HG02759 (cell line): ENCODE results near the gene PHRF1.

Experiments used
- ATAC-seq: cut with Tn5 transposase; IDR thresholded peaks from one replicate; pipeline ENCODE4 v1.9.1; 2021; ENCODE audit warnings: mild to moderate bottlenecking, moderate library complexity; ENCODE audit not compliant: unreplicated experiment

The PHRF1 gene

DNA sequence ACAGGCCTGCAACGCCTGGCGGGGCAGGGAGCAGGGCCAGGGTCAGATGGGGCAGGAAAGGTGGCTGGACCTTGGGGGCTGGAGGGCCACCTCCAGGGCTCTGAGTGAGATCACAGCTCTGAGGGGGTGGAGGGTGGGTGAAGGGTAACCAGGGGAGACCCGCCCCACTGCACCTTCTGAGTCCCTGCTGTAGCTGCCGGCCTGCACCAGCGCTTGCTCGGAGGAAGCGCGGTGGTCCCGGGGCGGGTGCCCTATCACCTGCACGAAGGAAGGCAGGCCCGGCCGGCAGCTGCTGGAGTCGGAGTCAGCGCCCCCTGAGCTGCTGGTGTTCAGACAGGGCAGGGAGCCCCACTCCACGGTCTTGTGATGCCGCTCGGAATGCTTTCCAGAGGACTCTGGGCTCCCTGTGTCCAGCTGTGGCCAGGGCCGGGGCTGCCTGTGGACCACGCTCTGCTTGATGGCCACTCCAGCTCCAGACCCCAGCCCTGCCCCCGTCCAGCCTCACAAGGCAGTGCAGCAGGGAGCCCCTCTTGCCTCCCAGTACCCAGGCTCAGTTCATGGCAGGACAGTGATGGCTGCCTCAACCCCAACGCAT, 19.5 kb upstream of the PHRF1 start:
- ATAC-seq: no peak

DNA sequence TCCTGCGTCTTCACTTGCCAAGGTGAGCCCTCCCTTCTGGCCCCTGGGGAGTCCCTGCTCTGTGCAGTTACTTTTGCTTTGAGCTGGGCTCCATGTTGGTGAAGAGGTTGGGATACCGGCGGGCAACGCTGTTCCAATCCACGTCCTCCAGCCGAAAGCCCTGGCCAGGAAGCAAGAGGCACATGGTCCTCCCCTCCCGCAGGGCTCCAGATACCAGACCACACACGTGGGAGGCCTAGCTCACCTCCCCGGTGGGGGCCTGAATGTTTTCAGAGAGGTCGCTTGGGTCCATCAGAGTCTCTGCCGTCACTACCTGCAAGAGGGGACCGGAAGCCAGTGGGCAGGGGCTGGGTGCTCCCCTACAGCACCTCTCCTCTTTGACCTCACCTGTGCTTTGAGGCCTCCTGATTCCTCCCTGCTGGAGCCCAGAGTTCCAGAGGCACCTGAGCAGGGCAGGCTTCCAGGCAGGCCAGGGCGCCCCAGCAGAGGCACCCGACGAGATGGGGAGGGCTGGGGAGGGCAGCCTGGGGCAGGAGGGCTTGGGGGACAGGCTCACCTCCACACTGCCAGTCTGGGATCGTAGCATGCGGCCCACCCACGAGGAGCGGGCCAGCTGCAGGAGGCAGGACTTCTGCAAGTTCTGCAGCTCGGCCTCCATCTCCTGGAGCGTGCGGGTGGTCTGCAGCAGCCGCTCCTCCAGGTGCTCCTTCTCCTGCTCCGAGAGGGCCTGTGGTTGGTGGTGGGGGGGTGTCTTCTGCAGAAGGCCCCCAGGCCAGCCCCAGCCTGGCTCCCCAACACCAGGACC, 18.7 kb upstream of the PHRF1 start:
- ATAC-seq: no peak

DNA sequence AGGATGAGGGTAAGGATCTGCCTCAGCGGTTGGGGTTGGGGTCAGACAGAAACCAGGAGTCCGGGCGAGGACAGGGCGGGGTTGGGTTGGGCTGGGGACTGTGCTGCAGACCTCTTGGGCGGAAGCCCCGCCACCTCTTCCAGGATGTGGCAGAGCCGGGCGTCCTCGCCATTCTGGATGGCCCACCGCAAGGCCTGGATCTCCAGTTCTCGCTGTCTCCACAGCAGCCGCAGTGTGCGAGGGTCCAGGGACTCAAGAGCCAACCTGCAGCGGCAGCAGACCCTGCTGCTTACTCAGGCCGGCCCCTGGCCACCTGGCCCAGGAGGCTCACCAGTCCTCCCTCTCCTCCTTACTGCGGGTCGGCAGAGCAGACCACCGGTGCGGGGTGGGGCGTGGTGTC, 17.8 kb upstream of the PHRF1 start:
- no peak for ATAC-seq

DNA sequence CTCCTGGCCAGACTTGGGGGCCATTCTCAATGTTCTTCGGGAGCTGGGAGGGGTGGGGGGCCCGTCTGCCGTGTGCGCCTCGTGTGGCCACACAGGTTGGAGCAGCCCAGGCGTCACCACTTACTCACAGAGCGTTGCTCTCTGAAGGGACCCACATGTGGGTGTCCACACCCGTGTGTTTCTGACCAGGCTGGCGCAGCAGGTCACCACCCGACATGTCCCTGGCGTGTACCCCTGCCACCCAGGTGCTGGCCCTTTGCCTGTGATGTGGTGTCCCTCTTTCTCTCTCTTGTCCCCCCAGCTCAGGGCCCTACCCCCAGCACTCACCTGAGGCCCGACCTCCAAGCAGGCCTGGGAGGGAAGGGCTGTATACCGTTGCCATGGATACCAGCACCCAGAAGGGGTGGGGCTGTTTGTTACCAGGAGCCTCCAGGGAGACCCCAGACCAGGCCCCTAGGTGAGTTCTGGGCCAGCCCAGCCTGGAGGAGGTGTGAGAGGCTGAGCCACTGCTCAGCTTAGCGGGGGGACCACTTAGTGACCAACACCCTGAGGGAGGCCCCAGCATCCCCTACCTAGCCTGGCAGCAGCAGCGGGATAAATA, 17.1 kb upstream of the PHRF1 start:
- ATAC-seq: no peak

DNA sequence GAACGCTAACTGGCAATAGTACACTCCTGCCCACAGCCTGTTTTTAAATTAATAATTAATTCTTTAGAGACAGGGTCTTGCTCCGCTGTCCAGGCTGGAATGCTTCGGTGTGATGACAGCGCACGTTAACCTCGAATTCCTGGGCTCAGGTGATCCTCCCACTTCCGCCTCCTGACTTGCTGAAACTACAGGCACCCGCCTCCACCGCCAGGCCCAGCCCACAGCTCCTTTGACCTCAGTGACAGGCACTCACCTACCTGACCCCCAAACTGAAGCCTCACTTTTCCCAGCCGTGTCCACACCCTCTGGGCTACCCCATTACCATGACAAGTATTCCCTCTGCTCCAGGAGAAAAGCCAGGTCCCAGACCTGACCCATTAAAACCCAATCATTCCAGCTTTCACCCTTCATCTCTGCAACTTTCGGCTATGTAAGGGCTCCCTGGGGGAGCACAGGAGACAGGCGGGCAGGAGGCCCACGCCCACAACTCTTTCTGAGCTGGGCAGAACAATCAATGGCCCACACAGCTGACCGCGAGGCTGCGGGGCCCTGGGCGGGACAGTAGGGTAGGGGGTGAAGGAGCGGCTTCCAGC, 16.5 kb upstream of the PHRF1 start:
- ATAC-seq: no peak

DNA sequence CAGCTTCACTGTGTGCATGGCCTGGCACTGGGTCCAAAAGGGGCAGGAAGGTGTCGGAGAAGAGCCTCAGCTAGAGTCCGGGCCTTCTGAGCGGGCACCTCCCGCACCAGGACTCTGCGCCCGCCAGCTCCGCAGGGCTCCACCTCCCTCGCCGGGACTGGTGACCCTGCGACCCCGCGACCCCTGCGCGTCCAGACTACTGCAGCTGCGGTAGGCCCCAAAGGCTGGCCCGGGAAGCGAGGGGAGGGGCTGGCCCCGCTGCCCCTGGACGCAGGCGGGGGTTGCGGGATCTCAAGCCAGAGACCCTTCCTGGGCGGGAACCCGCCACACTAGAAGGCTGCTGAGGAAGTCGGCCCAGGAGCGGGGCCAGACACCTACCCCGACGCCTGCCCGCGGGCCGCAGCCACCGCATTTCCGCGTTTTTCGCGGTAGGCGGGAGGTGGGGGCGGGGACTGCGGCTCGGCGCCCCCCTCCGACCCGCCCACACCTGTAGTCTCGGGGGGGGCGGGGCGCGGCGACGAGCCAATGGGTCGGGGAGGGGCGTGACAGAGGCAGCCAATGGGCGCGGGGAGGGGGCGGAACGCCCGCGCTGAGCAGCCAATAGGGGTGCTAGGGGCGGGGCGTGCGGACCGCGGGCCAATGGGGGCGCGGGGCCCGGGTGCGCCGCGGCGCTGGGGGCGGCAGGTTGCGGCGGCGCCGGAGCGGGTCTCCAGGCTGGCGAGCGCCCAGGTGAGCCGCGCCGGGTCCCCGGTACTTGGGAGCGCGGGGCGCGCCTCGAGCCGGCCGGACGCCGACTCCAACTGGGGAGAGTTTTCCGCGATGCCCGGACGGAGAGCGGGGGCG, 15.7 kb upstream of the PHRF1 start, which contains the start of the genes LMNTD2 and RASSF7:
TSS of gene LMNTD2 (minus strand) at position 434 of the 843 bp plus-strand sequence. CDS start at position 412, 22 bp downstream.
TSS of gene RASSF7 (plus strand) at position 666 of the 843 bp plus-strand sequence. CDS start 799 bp downstream, outside the sequence.
- peak; percentile 81 for ATAC-seq

DNA sequence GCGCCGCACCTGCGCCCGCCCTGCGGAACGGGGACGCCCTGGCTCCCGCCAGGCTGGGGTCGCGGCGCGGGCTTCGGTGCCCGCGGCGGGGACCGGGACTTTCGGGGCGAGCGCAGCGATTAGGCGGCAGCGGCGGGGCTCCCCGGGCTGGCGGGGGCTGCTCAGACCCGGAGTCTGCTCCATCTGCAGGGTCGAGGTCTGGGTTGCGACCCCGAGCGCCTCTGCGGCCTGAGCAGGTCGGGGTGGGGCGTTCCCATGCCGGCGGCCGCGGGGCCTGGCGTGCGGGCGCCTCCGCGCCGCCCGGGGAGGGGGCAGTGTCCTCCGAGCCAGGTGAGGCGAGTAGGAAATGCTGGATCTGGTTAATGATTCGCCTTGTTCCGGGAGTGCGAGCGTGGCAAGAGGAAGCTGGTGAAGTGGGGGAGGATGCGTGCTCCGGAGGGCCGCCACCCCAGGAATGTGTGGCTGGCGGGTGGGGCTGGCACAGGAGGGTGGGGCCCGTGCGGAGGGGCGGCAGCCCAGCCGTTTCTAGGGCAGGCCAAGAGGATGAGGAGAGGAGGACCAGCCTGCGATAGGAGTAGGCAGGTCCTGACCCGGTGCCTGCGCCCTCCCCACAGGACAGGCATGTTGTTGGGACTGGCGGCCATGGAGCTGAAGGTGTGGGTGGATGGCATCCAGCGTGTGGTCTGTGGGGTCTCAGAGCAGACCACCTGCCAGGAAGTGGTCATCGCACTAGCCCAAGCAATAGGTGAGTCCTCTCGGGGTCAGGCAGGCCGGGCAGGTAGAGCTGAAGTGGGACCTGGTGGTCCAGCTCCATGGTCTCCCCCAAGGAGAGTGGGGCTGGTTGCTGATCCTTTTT, 14.9 kb upstream of the PHRF1 start:
- ATAC-seq: peak; percentile 30

DNA sequence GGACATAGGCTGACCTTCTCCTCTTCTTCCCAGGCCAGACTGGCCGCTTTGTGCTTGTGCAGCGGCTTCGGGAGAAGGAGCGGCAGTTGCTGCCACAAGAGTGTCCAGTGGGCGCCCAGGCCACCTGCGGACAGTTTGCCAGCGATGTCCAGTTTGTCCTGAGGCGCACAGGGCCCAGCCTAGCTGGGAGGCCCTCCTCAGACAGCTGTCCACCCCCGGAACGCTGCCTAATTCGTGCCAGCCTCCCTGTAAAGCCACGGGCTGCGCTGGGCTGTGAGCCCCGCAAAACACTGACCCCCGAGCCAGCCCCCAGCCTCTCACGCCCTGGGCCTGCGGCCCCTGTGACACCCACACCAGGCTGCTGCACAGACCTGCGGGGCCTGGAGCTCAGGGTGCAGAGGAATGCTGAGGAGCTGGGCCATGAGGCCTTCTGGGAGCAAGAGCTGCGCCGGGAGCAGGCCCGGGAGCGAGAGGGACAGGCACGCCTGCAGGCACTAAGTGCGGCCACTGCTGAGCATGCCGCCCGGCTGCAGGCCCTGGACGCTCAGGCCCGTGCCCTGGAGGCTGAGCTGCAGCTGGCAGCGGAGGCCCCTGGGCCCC, 14.1 kb upstream of the PHRF1 start:
- no peak for ATAC-seq

DNA sequence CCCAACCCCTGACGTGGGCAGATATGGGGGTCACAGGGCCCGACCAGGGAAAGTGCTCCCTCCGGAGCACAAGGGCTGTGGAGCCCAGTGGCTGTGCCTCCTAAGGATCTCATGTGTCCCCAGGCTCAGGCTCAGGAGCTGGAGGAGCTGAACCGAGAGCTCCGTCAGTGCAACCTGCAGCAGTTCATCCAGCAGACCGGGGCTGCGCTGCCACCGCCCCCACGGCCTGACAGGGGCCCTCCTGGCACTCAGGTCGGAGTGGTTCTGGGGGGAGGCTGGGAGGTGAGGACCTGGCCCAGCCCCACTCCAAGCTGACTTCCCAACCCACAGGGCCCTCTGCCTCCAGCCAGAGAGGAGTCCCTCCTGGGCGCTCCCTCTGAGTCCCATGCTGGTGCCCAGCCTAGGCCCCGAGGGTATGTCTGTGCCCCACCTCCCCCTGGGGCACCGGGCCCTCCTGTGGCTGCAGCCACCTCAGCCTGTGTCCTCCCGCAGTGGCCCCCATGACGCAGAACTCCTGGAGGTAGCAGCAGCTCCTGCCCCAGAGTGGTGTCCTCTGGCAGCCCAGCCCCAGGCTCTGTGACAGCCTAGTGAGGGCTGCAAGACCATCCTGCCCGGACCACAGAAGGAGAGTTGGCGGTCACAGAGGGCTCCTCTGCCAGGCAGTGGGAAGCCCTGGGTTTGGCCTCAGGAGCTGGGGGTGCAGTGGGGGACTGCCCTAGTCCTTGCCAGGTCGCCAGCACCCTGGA, 13.0 kb upstream of the PHRF1 start:
- no peak for ATAC-seq

DNA sequence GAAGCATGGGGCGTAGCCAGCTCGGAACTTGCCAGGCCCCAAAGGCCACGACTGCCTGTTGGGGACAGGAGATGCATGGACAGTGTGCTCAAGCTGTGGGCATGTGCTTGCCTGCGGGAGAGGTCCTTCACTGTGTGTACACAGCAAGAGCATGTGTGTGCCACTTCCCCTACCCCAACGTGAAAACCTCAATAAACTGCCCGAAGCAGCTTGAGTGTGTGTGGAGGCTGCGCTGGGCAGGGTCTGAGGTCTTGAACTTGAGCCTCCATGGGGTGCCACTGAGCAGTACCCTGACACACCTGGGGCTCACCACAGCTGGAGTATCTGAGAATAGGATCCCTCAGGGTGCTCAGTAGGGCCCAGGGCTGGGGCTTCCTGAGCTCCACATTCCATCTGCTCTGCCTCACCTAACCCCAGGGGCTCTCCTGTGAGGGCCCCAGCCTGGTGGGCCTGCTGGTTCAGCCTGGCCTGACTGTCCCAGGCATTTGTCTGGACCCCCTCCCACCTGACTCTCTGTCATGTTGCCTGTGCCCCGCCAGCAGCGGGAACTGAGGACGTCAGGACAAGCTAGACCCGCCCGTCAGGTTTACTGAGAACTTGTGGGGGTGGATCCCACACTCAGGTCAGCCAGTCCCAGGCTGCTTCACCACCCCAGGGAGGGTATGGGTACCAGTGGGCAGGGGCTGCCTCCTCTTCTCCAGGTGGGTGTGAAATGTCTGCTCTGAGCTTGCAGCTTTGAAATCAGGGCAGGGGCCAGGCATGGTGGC, 12.3 kb upstream of the PHRF1 start:
- no peak for ATAC-seq

DNA sequence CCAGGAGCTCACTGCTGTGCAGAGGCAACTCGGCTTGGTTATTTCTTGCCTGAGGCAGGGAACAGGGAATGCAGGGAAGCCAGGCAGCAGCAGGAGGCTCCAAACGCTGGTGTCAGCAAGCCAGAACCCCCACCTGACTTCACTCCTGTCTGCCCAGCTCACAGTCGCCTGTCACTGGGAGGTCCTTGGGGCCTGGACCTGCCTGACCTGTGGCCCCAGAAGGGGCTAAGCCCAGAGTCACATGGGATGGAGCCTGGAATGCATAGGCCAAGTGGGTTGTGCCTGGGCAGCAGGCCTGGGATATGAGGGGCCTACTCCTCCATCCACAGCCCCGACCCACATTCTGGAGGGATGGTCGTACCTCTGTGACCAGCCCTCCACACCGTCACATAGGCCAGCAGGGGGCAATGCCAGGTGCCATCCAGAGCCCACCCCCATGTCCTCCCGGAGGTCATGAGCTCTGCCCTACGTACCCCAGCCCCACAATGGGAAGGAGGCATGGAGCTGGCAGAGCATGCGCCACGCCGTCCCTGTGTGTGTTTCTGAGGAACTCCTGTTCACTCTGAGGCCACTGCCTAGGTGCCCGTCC, 10.3 kb upstream of the PHRF1 start:
- ATAC-seq: no peak

DNA sequence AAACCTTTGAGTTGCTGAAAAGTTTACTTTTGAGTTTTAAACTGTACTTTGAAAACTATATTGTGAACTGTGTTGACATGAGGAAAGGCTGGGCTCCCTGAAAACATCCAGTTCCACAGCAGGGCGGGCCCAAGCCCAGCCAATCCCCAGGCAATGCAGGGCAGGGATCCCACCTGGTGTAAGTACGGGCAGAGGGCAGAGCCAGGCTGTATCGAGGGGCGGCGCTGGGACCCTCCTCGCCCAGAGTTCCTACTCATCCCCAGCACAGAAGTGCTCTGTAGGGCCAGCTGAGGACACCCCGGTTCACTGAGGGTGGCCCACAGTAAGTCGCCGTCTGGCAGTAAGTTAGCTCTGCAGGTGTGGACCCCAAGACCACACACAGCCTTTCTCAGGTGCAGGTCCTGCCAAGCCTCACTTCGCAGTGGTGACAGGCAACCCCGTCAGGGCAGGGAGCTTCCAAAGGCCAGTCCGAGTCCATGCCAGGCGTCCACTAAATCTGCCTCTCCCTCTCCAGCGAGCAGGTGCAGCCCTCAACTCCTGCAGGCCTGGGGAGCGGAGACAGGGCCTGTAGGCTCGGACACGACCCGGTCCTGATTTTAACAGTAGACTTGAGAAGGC, 9.2 kb upstream of the PHRF1 start:
- no peak for ATAC-seq

DNA sequence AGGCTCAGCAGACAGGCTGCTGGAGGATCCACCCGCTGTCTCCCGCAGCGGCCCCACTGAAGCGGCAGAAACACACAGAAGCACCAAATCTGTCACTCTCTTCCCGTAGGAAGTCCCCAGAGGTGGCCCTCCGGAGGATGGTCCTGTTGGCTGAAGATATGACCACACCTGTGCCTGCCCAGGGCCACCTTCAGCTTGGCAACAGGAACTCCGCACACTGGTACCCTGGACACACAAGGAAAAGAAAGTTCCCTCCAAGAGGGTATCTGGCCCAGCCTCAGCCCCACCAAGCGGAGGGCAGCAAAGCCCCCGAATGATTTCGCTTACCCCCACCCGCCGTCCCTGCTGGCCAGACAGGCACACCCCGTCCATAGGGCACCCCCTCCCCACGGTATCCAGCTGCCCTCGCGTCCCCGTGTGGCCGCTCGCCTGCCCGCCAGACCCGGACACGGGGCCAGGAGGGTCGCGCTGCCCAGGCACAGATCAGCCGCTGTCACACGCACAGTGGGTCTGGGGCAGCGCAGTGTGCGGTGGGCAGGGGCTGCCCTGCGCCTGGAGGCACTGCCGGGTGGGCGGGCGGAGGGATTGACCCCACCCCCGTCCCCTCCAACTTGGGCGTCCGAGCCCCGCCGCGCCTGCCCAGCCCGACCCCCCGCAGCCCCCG, 8.5 kb upstream of the PHRF1 start:
- ATAC-seq: no peak

DNA sequence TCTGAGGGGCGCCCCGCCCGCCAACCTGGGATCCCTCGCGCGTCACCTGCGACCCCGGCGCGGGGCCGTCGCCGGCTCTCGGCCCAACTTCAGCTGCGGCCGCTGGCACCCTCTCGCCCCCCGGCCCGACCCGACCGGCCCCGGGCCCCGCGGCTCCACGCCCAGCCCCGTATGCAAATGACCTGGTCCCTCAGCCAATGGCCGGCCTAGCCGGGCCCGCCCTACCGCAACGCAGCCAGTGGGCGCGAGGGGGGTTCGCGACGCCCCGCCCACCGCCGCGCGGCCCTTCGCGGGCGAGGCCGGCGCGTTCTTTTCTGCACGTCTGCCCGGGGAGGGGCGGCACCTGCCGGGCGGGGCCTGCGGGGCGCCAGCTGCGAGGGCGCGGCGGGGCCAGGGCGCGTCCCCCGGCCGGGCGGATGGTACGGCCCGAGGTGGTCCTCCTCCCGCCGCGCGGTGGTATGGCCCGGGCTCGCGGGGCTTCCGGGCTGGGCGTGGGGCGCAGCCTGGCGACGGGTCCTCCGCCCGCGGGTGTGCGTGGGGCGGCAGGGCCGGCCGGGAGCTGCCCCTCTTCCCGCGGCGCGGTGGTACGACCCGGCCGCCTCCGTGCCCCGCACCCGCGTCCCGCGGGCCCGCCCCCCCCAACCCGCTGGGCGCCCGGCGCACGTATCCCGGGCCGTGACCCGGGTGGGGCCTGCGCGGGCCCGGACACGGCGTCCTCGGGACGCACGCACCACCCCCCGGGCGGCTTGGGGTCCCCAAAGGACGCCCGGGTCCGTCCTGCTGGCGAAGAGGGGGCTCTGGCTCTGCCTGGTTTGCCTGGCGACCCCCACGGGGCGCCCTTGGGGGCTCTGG, 7.7 kb upstream of the PHRF1 start:
- ATAC-seq: peak; percentile 90

DNA sequence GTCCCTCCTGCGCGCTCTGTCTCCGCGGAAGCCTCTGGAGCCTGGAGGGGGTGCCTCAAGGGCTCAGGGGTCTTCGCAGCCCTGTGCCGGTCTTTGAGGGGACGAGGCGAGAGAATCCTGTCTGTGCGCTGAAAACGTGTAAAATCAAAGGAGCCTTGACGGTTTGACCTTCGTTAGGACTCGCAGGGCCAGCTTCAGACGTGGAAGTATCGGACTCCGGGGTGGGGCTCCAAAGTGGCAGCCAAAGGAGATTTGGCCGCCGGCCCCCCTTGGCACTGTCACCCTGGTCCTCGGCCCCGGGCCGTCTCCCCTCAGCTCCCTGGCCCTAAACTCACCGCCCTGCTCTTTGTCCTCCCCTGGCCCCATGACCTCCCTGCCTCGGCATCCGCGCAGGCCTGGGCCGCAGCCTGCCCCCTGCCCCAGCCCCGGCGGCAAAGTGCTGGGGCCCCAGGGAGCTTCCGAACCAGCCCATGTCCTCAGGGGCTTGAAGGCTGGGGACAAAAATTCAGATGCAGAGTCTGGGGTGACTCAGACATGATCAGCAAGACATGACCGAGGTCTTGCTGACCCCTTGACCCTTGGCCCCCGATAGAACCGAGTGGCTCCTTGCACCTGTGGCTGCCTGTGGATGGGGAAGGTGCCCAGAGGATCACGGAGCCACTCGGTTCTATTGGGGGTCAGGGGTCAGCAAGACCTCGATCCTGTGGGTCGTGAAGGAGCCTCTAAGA, 6.9 kb upstream of the PHRF1 start:
- ATAC-seq: no peak
